ENCODE results near the gene RND3.

RND3 gene

GRCh38 chr2:150505178-150505577 is 17.7 kb upstream of the RND3 start:
- H3K36me3 ChIP-seq (ENCODE audit: control insufficient read depth in 2 of 2, insufficient read depth in 1 of 2, low read length in 2 of 2): no peaks in the 10 kb centered on the region
- H3K4me1 ChIP-seq (ENCODE audit: control insufficient read depth, insufficient read depth, low read length): no peaks in the 10 kb centered on the region
- POLR2A ChIA-PET: no interaction called here
- TF ChIP-seq, protein P1, sequence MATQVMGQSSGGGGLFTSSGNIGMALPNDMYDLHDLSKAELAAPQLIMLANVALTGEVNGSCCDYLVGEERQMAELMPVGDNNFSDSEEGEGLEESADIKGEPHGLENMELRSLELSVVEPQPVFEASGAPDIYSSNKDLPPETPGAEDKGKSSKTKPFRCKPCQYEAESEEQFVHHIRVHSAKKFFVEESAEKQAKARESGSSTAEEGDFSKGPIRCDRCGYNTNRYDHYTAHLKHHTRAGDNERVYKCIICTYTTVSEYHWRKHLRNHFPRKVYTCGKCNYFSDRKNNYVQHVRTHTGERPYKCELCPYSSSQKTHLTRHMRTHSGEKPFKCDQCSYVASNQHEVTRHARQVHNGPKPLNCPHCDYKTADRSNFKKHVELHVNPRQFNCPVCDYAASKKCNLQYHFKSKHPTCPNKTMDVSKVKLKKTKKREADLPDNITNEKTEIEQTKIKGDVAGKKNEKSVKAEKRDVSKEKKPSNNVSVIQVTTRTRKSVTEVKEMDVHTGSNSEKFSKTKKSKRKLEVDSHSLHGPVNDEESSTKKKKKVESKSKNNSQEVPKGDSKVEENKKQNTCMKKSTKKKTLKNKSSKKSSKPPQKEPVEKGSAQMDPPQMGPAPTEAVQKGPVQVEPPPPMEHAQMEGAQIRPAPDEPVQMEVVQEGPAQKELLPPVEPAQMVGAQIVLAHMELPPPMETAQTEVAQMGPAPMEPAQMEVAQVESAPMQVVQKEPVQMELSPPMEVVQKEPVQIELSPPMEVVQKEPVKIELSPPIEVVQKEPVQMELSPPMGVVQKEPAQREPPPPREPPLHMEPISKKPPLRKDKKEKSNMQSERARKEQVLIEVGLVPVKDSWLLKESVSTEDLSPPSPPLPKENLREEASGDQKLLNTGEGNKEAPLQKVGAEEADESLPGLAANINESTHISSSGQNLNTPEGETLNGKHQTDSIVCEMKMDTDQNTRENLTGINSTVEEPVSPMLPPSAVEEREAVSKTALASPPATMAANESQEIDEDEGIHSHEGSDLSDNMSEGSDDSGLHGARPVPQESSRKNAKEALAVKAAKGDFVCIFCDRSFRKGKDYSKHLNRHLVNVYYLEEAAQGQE (tag by site-specific recombination; IDR thresholded peaks at IDR 0.05): no peak
- TF ChIP-seq ZNF211 (tag by site-specific recombination; IDR thresholded peaks at IDR 0.05; ENCODE audit: low read depth) (no peak), ZNF302 (tag by site-specific recombination; IDR thresholded peaks at IDR 0.05; ENCODE audit: low read depth) (no peak), ZFP37 (tag by site-specific recombination; IDR thresholded peaks at IDR 0.05) (no peak), ZNF629 (tag by site-specific recombination; IDR thresholded peaks at IDR 0.05) (no peak), ZSCAN16 (tag by site-specific recombination; IDR thresholded peaks at IDR 0.05) (no peak)
- CTCF ChIA-PET: no interaction called here
- H3K4me3 ChIP-seq (ENCODE audit: low read depth, low read length): no peak overlapping the region
- no peak overlapping the region for H3K27ac ChIP-seq (ENCODE audit: extremely low read depth, low read depth, low read length)
- no peaks in the 10 kb centered on the region for H3K9me3 ChIP-seq (ENCODE audit: control insufficient read depth, insufficient read depth, low read depth, low read length)

DNA sequence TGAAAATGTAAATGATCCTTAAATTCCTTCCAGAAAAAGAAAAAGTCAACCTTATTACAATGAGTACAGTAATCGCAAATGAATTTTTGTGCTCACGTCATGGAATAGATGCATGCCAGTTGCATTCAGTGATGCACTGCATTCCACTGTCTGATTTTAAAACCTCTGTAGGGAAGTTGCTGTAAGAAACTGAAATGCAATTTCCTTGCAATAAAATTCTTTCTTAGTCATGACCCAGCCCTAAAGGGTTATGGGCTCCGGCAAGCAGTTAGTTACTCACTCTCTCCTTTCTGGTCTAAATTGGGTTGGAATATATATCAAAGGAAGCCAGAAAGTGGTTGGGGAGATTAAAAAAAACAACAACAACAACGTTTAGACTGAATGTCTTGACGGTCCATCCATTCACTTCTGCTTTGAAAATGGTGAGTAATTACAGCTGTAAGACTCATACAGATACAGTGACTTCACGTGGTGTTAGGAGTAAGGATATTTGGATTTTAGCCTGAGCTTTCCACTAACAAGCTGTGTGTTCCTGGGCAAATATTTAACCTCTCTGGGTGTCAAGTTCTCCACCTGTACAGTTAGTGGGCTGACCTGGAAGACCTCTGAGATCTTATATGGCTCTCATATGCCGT is 8.6 kb upstream of the RND3 start:
- H3K4me1 ChIP-seq (ENCODE audit: control insufficient read depth, insufficient read depth, low read length): no peaks in the 10 kb centered on the region
- ChIA-PET POLR2A (no interaction called here), CTCF (no interaction called here)
- no peaks in the 10 kb centered on the region for H3K9me3 ChIP-seq (ENCODE audit: control insufficient read depth, insufficient read depth, low read depth, low read length)
- TF ChIP-seq ZBTB48 (tag by site-specific recombination; IDR thresholded peaks at IDR 0.05): no peak
- no peak for TF ChIP-seq ZNF140 (tag by site-specific recombination; IDR thresholded peaks at IDR 0.05)
- no peak for TF ChIP-seq ZNF112 (tag by site-specific recombination; IDR thresholded peaks at IDR 0.05)
- TF ChIP-seq ZBTB20 (tag by site-specific recombination; IDR thresholded peaks at IDR 0.05): no peak
- no peak for TF ChIP-seq ZNF629 (tag by site-specific recombination; IDR thresholded peaks at IDR 0.05)
- no peak for TF ChIP-seq HIC1 (tag by site-specific recombination; IDR thresholded peaks at IDR 0.05)
- no peak for TF ChIP-seq ZNF707 (tag by site-specific recombination; IDR thresholded peaks at IDR 0.05)
- TF ChIP-seq ZFP37 (tag by site-specific recombination; IDR thresholded peaks at IDR 0.05): no peak
- TF ChIP-seq ZNF10 (tag by site-specific recombination; IDR thresholded peaks at IDR 0.05): no peak
- no peak for TF ChIP-seq SP3 (tag by site-specific recombination; IDR thresholded peaks at IDR 0.05)
- no peak for TF ChIP-seq PBX3 (CRISPR knock-in tag; IDR thresholded peaks at IDR 0.05)
- TF ChIP-seq ZNF837 (tag by site-specific recombination; IDR thresholded peaks at IDR 0.05): no peak
- no peak for TF ChIP-seq ZNF221 (tag by site-specific recombination; IDR thresholded peaks at IDR 0.05; ENCODE audit: borderline replicate concordance)
- TF ChIP-seq ZNF214 (tag by site-specific recombination; IDR thresholded peaks at IDR 0.05; ENCODE audit: borderline replicate concordance): no peak
- no peak overlapping the region for H3K4me3 ChIP-seq (ENCODE audit: low read depth, low read length)
- H3K27ac ChIP-seq (ENCODE audit: extremely low read depth, low read depth, low read length): no peak overlapping the region
- no peaks in the 10 kb centered on the region for H3K36me3 ChIP-seq (ENCODE audit: control insufficient read depth in 2 of 2, insufficient read depth in 1 of 2, low read length in 2 of 2)
